Measurements from ENCODE around the gene PHACTR1.
"Not testable (repeated sequence)": the region's sequence is repeated elsewhere in the genome, so short reads cannot be mapped to it uniquely, and the experiment has no call there.

Gene PHACTR1

DNA sequence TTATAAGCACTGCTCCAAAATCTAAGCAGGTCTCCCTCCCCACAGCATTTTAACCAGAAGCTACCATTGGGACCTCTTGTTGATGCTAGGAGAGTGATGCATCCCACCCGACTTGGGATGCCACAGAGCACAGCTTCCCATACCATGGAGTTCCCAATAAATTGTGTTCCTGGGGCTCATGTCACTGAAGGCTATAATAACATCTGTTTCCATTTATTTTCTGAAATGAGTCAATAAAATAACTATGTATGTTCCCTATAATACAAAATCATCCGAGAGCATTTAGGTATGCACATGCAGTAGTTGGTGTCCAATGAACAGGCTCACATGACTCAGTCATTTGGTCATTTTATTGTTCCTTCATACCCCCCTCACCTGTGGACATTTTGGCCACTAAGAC, 407.6 kb downstream of the PHACTR1 start:
- H3K4me3 ChIP-seq (replicated peaks; ENCODE audit: low read depth, low read length) = no peak overlapping the region
- peak; percentile 11 for DNase-seq (ENCODE audit: extremely low read depth, low read depth)
- TF ChIP-seq, protein P1, sequence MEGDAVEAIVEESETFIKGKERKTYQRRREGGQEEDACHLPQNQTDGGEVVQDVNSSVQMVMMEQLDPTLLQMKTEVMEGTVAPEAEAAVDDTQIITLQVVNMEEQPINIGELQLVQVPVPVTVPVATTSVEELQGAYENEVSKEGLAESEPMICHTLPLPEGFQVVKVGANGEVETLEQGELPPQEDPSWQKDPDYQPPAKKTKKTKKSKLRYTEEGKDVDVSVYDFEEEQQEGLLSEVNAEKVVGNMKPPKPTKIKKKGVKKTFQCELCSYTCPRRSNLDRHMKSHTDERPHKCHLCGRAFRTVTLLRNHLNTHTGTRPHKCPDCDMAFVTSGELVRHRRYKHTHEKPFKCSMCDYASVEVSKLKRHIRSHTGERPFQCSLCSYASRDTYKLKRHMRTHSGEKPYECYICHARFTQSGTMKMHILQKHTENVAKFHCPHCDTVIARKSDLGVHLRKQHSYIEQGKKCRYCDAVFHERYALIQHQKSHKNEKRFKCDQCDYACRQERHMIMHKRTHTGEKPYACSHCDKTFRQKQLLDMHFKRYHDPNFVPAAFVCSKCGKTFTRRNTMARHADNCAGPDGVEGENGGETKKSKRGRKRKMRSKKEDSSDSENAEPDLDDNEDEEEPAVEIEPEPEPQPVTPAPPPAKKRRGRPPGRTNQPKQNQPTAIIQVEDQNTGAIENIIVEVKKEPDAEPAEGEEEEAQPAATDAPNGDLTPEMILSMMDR (IDR thresholded peaks at IDR 0.05; ENCODE audit: low read depth, low read length, missing control alignments) = no peak

DNA sequence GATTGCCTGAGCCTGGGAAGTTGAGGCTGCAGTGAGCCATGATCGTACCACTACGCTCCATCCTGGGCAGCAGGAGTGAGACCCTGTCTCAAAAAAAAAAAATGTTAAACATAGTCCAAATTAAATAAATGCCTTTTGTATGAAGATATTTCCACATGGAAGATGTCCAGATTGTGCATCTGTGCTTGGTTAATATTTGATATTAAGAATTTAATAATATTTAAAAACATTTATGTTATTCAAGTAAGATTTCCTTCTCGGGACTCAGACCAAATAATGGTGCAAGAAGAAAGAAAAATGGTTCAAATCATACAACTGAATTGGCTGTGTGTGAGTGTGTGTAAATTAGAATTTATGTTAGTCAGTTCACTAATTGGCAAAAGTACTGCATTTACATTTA, 409.3 kb downstream of the PHACTR1 start:
- no peak for DNase-seq (ENCODE audit: extremely low read depth, low read depth)
- TF ChIP-seq, protein P1 (IDR thresholded peaks at IDR 0.05; ENCODE audit: low read depth, low read length, missing control alignments) = no peak
- H3K4me3 ChIP-seq (replicated peaks; ENCODE audit: low read depth, low read length) = no peak overlapping the region

DNA sequence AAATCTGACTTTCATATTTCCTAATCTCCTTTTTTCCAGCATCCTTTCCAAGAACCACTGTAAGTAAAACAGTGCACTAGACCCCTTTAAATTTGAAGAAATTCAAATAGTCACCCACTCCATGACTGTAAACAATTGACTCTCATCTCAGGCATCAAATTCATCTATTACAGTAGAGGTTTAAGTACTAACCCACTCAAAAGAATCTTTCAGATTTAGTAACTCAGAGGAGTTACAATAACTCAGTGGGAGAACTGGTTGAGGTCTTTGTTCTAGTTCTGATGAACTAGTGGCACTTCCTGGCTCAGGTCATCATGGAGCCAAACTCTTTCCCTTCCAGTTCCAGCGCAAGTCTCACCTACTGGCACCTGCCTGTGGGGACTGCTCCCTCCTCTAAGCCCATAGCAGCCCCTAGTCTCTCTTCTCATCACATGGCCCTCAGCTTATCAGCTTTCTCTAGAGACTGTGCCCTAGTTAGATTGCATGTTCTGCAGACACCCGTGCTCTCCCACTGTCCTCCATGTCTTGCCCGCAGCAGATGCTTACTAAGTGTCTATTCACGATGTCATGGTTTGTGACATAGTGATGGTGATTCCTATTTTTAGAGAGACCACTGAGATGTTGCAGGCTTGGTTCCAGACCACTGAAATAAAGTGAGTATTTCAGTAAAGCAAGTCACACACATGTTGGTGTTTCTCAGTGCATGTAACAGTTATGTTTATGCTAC, 415.5 kb downstream of the PHACTR1 start:
- DNase-seq (ENCODE audit: extremely low read depth, low read depth) = no peak
- no peak overlapping the region for H3K4me3 ChIP-seq (replicated peaks; ENCODE audit: low read depth, low read length)
- TF ChIP-seq, protein P1 (IDR thresholded peaks at IDR 0.05; ENCODE audit: low read depth, low read length, missing control alignments) = no peak

DNA sequence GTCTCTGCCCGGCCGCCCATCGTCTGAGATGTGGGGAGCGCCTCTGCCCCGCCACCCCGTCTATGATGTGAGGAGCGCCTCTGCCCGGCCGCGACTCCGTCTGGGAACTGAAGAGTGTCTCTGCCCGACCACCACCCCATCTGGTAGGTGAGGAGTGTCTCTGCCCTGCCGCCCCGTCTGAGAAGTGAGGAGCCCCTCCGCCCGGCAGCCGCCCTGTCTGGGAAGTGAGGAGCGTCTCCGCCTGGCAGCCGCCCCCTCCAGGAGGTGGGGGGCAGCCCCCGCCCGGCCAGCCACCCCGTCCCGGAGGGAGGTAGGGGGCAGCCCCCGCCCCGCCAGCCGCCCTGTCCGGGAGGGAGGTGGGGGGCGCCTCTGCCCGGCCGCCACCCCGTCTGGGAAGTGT, 417.3 kb downstream of the PHACTR1 start:
- not testable (repeated sequence) for DNase-seq (ENCODE audit: extremely low read depth, low read depth); H3K4me3 ChIP-seq (replicated peaks; ENCODE audit: low read depth, low read length)

DNA sequence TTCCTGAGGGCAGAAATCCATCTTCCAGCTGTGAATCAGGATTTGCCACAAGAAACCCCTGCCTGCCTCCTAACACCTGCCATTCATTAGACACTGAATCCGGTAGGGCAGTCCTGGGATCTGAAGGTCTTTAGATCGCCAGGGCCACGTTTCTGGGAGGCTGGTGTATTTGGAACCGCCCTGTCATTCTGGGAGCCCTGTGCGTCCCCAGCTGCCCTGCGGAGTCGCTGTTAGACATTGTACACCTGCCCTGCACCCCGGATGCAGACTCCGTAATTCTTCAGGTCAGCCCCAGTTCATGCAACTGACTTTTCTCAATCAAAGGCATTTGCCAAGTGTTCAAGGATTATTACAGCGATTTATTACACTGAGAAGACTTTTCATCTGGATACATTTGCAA, 418.6 kb downstream of the PHACTR1 start:
- no peak overlapping the region for H3K4me3 ChIP-seq (replicated peaks; ENCODE audit: low read depth, low read length)
- no peak for DNase-seq (ENCODE audit: extremely low read depth, low read depth)
- TF ChIP-seq, protein P1 (IDR thresholded peaks at IDR 0.05; ENCODE audit: low read depth, low read length, missing control alignments) = no peak

DNA sequence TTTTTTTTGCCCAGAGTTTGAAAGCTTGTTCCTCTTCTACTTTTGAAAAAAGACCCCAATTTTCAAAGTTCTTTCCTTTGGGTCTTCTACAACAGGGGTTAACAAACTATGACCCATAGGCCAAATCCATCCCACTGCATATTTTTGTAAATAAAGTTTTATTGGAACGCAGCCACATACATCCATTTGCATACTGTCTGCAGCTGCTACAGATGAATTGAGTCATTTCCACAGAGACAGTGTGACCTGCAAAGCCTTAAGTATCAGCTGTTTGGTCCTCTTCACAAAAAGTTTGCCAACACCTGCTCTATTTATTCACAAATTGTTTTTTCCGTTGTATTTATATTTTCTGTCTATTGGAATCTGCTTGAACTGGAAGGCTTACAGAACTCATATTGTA, 422.6 kb downstream of the PHACTR1 start:
- DNase-seq (ENCODE audit: extremely low read depth, low read depth) = no peak
- H3K4me3 ChIP-seq (replicated peaks; ENCODE audit: low read depth, low read length) = no peak overlapping the region
- TF ChIP-seq, protein P1 (IDR thresholded peaks at IDR 0.05; ENCODE audit: low read depth, low read length, missing control alignments) = no peak

DNA sequence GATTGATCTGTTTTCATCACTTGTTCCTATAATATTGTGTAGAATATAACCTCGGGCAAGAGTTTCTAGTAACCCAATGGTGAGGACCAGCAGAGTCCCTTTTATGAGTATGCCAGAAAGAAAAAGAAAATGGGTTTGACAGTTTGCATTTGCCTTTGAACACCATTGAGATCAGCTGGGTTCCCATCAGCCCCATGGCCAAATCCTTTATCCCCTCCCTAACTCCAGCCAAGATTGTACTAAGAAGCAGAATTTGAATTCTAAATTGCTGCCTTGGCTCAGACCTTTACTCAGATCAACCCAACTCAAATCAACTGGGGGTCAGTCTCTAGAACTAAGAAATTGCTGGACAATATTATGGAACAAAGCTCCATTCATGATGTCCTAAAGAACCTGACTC, 424.4 kb downstream of the PHACTR1 start:
- DNase-seq (ENCODE audit: extremely low read depth, low read depth) = no peak

More for the DNA sequence above, 424.4 kb downstream of the PHACTR1 start:
- no peak overlapping the region for H3K4me3 ChIP-seq (replicated peaks; ENCODE audit: low read depth, low read length)
- TF ChIP-seq, protein P1 (IDR thresholded peaks at IDR 0.05; ENCODE audit: low read depth, low read length, missing control alignments) = no peak
